Urothelium cell line (cell line): Measurements from ENCODE around the gene NTPCR.
A peak's percentile ranks its signal among the peaks of the same experiment; 100 is the strongest.

Experiments
- DNase-seq: peaks from one replicate; pipeline ENCODE4 v3.0.0; 2011; ENCODE audit warnings: low spot score, mixed read lengths
- FAIRE-seq: peaks from 2 replicates; lab custom pipeline; 2011; peaks lifted over from hg19 to GRCh38; lab: Jason Lieb, UNC

The NTPCR gene

DNA sequence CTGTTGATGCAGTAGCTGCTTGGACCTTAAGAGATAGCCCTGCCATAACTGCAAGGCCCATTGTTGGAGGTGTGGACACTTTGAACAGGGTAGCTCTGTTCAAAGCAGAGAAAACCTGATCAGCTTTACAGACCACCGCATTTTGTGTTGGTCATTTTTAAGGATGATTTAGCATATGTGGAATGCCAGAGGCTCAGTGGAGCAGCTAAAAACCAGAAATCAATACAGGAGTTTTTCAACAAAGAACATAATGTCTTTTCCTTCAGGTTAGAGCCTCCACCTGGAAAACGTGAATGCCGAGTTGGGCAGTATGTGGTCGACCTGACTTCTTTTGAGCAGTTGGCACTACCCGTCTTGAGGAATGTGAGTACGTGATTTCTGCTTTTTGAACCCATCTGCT lies 5.7 kb downstream of the NTPCR start:
- DNase-seq = no peak
- no peak for FAIRE-seq

- DNase-seq (no peak), FAIRE-seq (no peak)
These were observed 7.7 kb downstream of the NTPCR start for GRCh38 chr1:232958067-232958466.

DNA sequence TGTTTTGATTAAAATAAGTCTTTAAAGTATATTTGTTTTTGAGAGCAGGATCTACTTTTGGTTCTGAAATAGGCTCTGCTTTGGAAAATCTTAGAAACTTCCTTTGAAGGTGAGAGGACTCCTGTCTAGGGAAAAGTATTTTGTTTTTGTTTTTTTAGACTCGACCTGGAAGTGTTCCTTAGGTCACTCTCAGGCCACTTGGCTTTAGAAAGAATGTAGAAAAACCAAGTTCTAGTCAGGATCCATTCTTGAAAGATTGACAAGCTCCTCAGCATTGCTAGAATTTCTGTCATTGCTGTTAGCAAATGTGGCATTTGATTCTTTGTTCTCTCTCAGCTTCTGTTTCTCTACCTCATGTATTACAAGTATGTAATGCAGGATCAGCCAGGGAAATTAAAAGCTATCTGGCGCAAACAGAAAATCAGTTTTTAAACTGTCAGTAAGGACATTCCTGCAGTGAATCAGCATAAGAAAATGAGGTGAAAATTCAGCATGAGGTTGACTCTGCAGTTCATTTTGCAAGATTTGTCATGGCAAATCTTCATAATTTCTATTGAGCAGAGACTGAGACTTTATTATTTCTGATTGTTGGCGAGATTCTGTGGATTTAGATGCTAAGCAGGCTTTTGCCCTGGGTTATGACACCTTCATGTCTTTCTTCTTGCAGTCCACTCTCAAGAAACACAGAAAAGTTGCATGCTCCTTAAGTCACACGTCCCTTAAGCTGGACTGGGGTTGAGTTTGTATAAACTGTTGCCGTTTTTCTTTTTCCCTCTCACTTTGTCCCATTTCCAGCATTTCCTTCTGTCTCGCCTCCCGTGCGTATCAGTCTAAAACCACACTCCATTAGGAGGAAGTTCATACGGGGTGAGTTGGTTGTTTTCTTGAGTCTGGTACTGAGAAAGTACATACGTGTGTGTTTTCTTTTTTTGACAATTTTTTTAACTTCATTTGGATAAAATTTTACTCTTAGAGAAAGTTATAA lies 12.6 kb downstream of the NTPCR start:
- no peak for DNase-seq
- FAIRE-seq = no peak

DNA sequence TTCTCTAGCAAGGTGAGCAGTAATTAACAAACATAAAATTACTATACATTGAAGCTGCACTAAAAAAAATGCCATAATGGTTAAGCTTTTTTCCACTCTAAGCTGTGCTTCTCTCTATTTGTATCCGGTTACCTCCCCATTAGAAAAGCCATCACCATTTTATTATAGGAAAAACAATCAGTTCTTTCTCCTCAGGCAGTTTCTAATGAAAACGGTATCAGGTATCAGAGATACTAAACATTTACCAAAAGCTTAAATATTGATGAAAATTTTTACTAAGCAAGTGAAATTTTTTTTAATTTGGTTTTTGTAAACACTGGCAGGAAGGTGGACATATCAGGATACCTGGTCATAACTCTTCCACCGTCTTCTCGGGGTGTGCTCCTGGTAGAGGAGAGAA lies 14.2 kb downstream of the NTPCR start:
- no peak for FAIRE-seq
- DNase-seq = no peak

GRCh38 chr1:232965124-232965911 lies 14.9 kb downstream of the NTPCR start:
- DNase-seq (no peak), FAIRE-seq (no peak)

GRCh38 chr1:232965912-232966217 lies 15.5 kb downstream of the NTPCR start:
- DNase-seq (no peak), FAIRE-seq (no peak)

- FAIRE-seq (no peak), DNase-seq (no peak)
These were observed 16.3 kb downstream of the NTPCR start for GRCh38 chr1:232966663-232967062.

- no peak for DNase-seq
- no peak for FAIRE-seq
These were observed 18.0 kb downstream of the NTPCR start for GRCh38 chr1:232968391-232968790.

DNA sequence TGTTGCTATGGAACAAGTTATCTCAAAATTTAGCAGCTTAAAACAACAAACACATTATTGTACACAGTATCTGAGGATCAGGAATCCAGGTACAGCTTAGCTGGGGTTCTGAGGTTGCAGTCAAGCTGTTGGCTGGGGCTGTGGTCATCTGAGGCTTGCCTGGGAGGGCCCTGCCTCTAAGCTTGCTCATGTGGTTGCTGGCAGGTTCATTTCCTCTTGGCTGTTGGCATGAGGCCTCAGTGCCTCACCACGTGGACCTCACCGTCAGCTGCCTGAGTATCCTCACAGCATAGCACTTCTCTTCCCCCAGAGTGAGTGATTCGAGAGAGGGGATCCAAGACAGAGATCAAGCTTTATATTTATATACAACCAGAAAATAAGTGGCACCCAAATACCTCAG lies 18.6 kb downstream of the NTPCR start:
- no peak for FAIRE-seq
- DNase-seq = no peak

- DNase-seq (no peak), FAIRE-seq (no peak)
These were observed 19.4 kb downstream of the NTPCR start for GRCh38 chr1:232969799-232970198.

GRCh38 chr1:232970508-232970907 lies 20.1 kb downstream of the NTPCR start:
- FAIRE-seq (no peak), DNase-seq (no peak)

GRCh38 chr1:232973652-232974611 lies 23.5 kb downstream of the NTPCR start:
- no peak for FAIRE-seq
- DNase-seq = no peak

GRCh38 chr1:232974971-232975370 lies 24.6 kb downstream of the NTPCR start:
- no peak for DNase-seq

DNA sequence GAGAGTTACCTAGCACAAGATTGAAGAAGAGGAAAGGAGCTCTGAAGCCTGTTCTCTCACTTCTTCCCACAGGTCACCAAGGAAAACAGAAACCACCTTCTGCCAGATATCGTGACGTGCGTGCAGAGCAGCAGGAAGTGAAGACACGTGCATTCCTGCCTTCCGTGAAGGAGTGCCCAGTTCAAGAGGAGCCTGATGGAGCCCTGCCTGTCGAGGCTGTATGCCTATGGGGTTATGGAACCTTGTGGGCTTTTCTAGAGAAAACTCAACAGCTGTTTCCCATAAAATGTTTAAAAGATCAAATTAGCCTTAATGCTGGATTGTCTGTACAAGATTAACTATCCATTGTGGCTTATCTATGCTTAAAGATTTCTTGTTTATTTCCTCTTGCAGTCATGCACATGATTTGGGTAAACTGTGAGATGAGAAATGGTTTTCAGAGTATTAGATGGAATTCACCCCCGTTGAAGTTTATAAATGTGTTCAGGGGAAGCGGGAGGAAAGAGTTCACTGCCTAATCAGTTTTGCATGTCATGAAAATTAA lies 27.8 kb downstream of the NTPCR start:
- FAIRE-seq (no peak), DNase-seq (no peak)

More at GRCh38 chr1:232974971-232975370, 24.6 kb downstream of the NTPCR start:
- FAIRE-seq = no peak

DNA sequence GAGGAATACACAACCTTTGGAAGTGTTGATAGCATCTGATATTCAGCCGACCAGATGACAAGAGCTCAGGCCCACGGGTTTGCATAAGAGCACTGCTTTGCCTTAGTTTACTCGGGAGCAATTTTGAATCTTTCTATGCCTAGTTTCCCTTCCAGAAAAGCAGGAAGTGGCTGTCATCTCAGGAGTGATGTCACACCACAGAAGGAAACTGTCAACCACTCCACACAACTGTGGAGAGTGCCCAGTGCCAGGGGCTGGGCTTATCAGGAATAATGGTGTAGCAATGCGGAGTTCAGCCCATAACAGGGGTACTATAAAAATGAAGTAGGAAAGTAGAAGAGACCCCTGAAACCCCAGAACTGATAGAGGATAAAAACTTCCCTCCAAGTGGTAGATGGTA lies 28.4 kb downstream of the NTPCR start:
- DNase-seq (no peak), FAIRE-seq (no peak)

DNA sequence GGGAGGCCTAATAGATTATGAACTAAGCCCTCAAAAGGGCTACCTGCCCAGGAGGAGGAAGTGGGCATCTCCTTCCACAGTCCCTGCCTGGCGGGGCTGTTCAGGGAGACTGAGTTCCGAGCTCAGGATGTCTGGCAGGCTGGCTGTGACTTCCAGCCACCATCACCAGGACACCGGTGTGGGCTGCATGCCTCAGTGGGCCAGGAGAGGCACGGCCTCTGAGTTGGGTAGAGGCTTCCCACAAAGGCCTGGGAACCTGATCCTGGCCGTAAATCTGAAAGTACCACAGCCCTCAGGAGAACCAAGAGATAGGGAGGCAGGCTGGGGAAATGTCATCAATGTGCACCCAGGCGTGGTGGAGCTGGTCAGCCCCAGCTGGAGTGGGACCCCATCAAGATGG lies 29.1 kb downstream of the NTPCR start:
- DNase-seq = no peak
- no peak for FAIRE-seq

- peak; percentile 61 for FAIRE-seq
These were observed 30.1 kb downstream of the NTPCR start for GRCh38 chr1:232980355-232980978.

GRCh38 chr1:232980986-232981560 lies 30.7 kb downstream of the NTPCR start:
- FAIRE-seq (no peak), DNase-seq (no peak)

More at GRCh38 chr1:232980355-232980978, 30.1 kb downstream of the NTPCR start:
- DNase-seq = no peak

DNA sequence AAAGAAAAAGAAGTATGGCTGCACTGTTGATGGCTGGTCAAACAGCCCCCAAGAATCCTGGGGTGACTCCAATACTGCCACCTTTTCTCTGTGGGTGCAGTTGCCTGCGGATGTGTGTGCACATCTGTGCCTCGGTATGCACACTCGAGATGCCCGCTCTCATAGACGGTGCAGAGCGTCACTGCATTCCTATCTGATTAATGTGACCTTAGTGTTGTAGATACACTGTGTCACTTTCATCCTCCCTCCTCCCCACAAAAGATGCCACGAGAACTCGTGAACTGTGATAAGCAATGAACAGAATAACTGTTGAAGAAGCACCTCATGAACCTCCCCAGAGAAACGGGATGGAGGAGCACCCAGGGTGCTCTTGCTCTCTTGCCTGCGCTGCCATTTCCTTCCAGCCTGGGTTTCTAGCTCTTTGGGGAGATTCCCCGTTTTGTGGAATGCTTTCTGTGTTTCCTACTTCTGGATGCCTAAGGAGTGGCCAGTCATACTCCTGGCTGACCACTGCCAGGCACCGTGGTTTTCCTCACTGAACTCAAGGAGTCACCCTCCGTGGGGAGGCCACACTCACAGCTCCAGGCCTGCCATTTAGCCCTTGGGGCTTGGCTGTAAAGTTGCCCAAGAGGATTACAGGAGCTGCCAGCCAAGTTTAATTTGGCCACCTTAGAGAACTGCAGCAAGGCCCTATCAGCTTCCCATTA lies 32.0 kb downstream of the NTPCR start:
- FAIRE-seq (peak; percentile 77), DNase-seq (peak; percentile 59)
